ENCODE data around the gene STEAP3.

- TF ChIP-seq CTCF (conservative IDR thresholded peaks at IDR 0.05; ENCODE audit: low read length) (no peak), EZH2phosphoT487 (IDR thresholded peaks at IDR 0.05; ENCODE audit: borderline replicate concordance) (no peak)
These were observed 6.9 kb downstream of the STEAP3 start for GRCh38 chr2:119230219-119231185.

All from Loucy (cell line).